ENCODE data around the gene IGIP.

DNA sequence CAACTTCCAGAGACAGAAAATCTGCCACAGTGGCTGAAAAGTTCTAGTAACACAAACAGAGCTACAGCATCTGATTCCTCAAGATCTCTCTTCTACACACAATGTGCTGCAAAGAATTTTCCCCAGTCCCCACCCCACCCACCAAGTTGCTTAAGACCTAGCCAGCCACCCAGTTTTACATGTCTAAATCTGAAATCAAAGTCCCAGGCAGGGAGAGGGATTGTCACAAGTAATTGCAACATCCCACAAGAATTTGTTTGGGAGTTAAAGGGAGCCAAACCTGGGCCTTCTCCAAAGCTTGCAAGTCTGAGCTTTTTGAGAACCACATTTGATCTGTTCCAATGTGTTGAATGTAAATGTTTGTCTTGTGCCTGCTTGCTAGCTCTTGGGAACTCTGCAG, 15.5 kb downstream of the IGIP start:
- TF ChIP-seq, protein P1, sequence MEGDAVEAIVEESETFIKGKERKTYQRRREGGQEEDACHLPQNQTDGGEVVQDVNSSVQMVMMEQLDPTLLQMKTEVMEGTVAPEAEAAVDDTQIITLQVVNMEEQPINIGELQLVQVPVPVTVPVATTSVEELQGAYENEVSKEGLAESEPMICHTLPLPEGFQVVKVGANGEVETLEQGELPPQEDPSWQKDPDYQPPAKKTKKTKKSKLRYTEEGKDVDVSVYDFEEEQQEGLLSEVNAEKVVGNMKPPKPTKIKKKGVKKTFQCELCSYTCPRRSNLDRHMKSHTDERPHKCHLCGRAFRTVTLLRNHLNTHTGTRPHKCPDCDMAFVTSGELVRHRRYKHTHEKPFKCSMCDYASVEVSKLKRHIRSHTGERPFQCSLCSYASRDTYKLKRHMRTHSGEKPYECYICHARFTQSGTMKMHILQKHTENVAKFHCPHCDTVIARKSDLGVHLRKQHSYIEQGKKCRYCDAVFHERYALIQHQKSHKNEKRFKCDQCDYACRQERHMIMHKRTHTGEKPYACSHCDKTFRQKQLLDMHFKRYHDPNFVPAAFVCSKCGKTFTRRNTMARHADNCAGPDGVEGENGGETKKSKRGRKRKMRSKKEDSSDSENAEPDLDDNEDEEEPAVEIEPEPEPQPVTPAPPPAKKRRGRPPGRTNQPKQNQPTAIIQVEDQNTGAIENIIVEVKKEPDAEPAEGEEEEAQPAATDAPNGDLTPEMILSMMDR (IDR thresholded peaks at IDR 0.05; ENCODE audit: low read depth, low read length, poor library complexity, severe bottlenecking): no peak
- TF ChIP-seq EZH2phosphoT487 (IDR thresholded peaks at IDR 0.05; ENCODE audit: borderline replicate concordance, low read length): no peak

All from DOHH2 (cell line).